ENCODE data around the gene NOL4L.

DNA sequence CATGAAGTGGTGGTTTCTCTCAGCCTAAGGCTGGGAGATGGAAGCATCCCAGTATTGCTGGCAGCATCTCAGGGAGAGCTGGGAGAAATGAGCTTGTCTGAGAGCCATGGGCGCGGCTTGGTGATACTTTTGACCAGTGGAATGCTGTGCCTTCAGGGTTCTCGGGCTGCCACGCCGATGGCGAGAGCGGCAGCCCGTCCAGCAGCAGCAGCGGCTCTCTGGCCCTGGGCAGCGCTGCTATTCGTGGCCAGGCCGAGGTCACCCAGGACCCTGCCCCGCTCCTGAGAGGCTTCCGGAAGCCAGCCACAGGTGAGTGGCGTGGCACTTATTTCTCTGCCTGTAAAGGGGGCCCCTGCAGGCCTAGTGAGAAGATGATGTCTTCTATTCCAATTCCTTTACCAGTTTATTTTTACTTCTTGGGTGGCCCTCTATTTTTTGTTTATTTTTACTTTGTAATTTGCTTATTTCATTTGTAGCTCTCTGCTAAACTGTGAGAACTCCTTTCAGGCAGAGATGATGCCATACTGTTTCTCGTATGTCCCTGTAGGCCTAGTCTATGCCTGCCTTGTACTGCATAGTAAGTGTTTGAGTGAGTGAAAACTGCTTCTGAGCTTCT lies 155.3 kb downstream of the NOL4L start:
- TF ChIP-seq, protein P1, sequence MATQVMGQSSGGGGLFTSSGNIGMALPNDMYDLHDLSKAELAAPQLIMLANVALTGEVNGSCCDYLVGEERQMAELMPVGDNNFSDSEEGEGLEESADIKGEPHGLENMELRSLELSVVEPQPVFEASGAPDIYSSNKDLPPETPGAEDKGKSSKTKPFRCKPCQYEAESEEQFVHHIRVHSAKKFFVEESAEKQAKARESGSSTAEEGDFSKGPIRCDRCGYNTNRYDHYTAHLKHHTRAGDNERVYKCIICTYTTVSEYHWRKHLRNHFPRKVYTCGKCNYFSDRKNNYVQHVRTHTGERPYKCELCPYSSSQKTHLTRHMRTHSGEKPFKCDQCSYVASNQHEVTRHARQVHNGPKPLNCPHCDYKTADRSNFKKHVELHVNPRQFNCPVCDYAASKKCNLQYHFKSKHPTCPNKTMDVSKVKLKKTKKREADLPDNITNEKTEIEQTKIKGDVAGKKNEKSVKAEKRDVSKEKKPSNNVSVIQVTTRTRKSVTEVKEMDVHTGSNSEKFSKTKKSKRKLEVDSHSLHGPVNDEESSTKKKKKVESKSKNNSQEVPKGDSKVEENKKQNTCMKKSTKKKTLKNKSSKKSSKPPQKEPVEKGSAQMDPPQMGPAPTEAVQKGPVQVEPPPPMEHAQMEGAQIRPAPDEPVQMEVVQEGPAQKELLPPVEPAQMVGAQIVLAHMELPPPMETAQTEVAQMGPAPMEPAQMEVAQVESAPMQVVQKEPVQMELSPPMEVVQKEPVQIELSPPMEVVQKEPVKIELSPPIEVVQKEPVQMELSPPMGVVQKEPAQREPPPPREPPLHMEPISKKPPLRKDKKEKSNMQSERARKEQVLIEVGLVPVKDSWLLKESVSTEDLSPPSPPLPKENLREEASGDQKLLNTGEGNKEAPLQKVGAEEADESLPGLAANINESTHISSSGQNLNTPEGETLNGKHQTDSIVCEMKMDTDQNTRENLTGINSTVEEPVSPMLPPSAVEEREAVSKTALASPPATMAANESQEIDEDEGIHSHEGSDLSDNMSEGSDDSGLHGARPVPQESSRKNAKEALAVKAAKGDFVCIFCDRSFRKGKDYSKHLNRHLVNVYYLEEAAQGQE (IDR thresholded peaks at IDR 0.05; ENCODE audit: insufficient replicate concordance, low read depth) = no peak
- TF ChIP-seq, protein P2, sequence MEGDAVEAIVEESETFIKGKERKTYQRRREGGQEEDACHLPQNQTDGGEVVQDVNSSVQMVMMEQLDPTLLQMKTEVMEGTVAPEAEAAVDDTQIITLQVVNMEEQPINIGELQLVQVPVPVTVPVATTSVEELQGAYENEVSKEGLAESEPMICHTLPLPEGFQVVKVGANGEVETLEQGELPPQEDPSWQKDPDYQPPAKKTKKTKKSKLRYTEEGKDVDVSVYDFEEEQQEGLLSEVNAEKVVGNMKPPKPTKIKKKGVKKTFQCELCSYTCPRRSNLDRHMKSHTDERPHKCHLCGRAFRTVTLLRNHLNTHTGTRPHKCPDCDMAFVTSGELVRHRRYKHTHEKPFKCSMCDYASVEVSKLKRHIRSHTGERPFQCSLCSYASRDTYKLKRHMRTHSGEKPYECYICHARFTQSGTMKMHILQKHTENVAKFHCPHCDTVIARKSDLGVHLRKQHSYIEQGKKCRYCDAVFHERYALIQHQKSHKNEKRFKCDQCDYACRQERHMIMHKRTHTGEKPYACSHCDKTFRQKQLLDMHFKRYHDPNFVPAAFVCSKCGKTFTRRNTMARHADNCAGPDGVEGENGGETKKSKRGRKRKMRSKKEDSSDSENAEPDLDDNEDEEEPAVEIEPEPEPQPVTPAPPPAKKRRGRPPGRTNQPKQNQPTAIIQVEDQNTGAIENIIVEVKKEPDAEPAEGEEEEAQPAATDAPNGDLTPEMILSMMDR (IDR thresholded peaks at IDR 0.05; ENCODE audit: insufficient read depth, low read length) = no peak
- TF ChIP-seq POLR2AphosphoS5 (IDR thresholded peaks at IDR 0.05; ENCODE audit: low read depth) = no peak

Data from HL-60 (cell line).